GM23338 (cell line): ENCODE measurements around the gene AARS2. TPM values are rescaled to one million over a fixed set of nuclear protein-coding genes. Genes with fewer than 3 reads are reported as not detected.

Experiments used
- ATAC-seq: fragments of 200-7000 bp; cut with Tn5 transposase; 3 replicates; pipeline ENCODE4 v1.9.1; 2020
- DNase-seq: peaks from one replicate; pipeline ENCODE4 v3.0.0-alpha.2; 2015; ENCODE audit warnings: low spot score
- H2AFZ ChIP-seq: fragments of 200-600 bp; sonication (generic); 2 replicates; pipeline ENCODE4 v1.8.0; 2016; ENCODE audit warnings: antibody characterized with exemption, mild to moderate bottlenecking, moderate library complexity
- H3F3A ChIP-seq: fragments of 200-600 bp; sonication (generic); replicated peaks from 2 replicates; pipeline ENCODE4 v1.8.0; 2017; ENCODE audit warnings: antibody characterized with exemption, mixed run types, low read depth
- H3K27ac ChIP-seq: fragments of 200-600 bp; sonication (generic); 2 replicates; pipeline ENCODE4 v1.6.1; 2016; ENCODE audit warnings: low read depth
- H3K27me3 ChIP-seq: fragments of 200-600 bp; sonication (generic); 2 replicates; pipeline ENCODE4 v1.8.0; 2016; ENCODE audit warnings: mild to moderate bottlenecking, mixed run types, moderate library complexity; ENCODE audit not compliant: insufficient read depth
- H3K36me3 ChIP-seq: fragments of 200-600 bp; sonication (generic); 2 replicates; pipeline ENCODE4 v1.8.0; 2016; ENCODE audit warnings: mild to moderate bottlenecking; ENCODE audit not compliant: insufficient read depth
- H3K4me1 ChIP-seq: fragments of 200-600 bp; sonication (generic); 2 replicates; pipeline ENCODE4 v1.8.0; 2016; ENCODE audit warnings: mild to moderate bottlenecking, moderate library complexity; ENCODE audit not compliant: insufficient read depth
- H3K4me2 ChIP-seq: fragments of 200-600 bp; sonication (generic); 2 replicates; pipeline ENCODE4 v1.7.1; 2017; ENCODE audit warnings: mixed run types
- H3K4me3 ChIP-seq: fragments of 200-600 bp; sonication (generic); 2 replicates; pipeline ENCODE4 v1.6.1; 2016; ENCODE audit warnings: mixed run types
- H3K79me2 ChIP-seq: fragments of 200-600 bp; sonication (generic); replicated peaks from 2 replicates; pipeline ENCODE4 v1.8.0; 2017; ENCODE audit warnings: mild to moderate bottlenecking; ENCODE audit not compliant: insufficient read depth
- H3K9me2 ChIP-seq: fragments of 200-600 bp; sonication (generic); 2 replicates; pipeline ENCODE4 v1.8.0; 2017; ENCODE audit not compliant: insufficient read depth
- H4K20me1 ChIP-seq: fragments of 200-600 bp; sonication (generic); replicated peaks from 2 replicates; pipeline ENCODE4 v1.8.0; 2017; ENCODE audit warnings: mild to moderate bottlenecking; ENCODE audit not compliant: insufficient read depth
- H3K27ac Mint-ChIP-seq: 2 replicates; pipeline ENCODE4 v1.8.0; 2020; ENCODE audit warnings: inconsistent platforms, mild to moderate bottlenecking, moderate library complexity, mixed read lengths
- H3K27me3 Mint-ChIP-seq: 3 replicates; pipeline ENCODE4 v1.8.0; 2022; ENCODE audit warnings: low read depth, mild to moderate bottlenecking, moderate library complexity, mixed read lengths, inconsistent platforms; ENCODE audit not compliant: insufficient read depth, poor library complexity
- H3K36me3 Mint-ChIP-seq: 3 replicates; pipeline ENCODE4 v1.8.0; 2021; ENCODE audit warnings: low read depth, mild to moderate bottlenecking, inconsistent platforms, moderate library complexity, mixed read lengths
- H3K4me1 Mint-ChIP-seq: 3 replicates; pipeline ENCODE4 v1.8.0; 2020; ENCODE audit warnings: mild to moderate bottlenecking, inconsistent platforms, mixed read lengths
- H3K4me3 Mint-ChIP-seq: 3 replicates; pipeline ENCODE4 v1.8.0; 2021; ENCODE audit warnings: moderate library complexity, mild to moderate bottlenecking, inconsistent platforms, mixed read lengths
- H3K9me3 Mint-ChIP-seq: 3 replicates; pipeline ENCODE4 v1.8.0; 2020; ENCODE audit warnings: moderate library complexity, mild to moderate bottlenecking, inconsistent platforms, mixed read lengths
- CTCF ChIP-seq, 2 experiments: fragments of 200-600 bp in 1 of 2; sonication (generic) in 1 of 2; conservative IDR thresholded peaks; 2 replicates each; pipeline versions ENCODE4 v1.5.1 to v1.6.1; 2016 to 2017; ENCODE audit warnings: antibody characterized with exemption in 2 of 2, low read depth in 2 of 2, mild to moderate bottlenecking in 2 of 2, moderate library complexity in 1 of 2
- EZH2 ChIP-seq: fragments of 200-600 bp; sonication (generic); IDR thresholded peaks from one replicate; pipeline ENCODE4 v1.8.0; 2017; ENCODE audit warnings: antibody characterized with exemption, mild to moderate bottlenecking, low read depth; ENCODE audit not compliant: unreplicated experiment
- EZH2phosphoT487 ChIP-seq: fragments of 200-600 bp; sonication (generic); IDR thresholded peaks from one replicate; pipeline ENCODE4 v1.8.1; 2018; ENCODE audit warnings: antibody characterized with exemption; ENCODE audit not compliant: unreplicated experiment
- NANOG ChIP-seq: IDR thresholded peaks from 2 replicates; pipeline ENCODE4 v1.6.1; 2016; ENCODE audit warnings: antibody characterized with exemption, borderline replicate concordance
- POLR2AphosphoS5 ChIP-seq: IDR thresholded peaks from 2 replicates; pipeline ENCODE4 v1.6.1; 2016; ENCODE audit warnings: antibody characterized with exemption, low read depth
- REST ChIP-seq: IDR thresholded peaks from one replicate; pipeline ENCODE4 v1.6.1; 2018; ENCODE audit warnings: antibody characterized with exemption; ENCODE audit not compliant: unreplicated experiment
- STAT1 ChIP-seq: IDR thresholded peaks from one replicate; pipeline ENCODE4 v1.6.1; 2016; ENCODE audit warnings: antibody characterized with exemption; ENCODE audit not compliant: unreplicated experiment
- ZNF114 ChIP-seq: fragments of 250-450 bp; sonication (Bioruptor Pico); IDR thresholded peaks from 2 replicates; pipeline ENCODE4 v1.5.0; 2020; ENCODE audit warnings: mild to moderate bottlenecking, moderate library complexity
- ZNF331 ChIP-seq: fragments of 250-450 bp; sonication (Bioruptor Pico); IDR thresholded peaks from 2 replicates; pipeline ENCODE4 v1.5.0; 2020; ENCODE audit warnings: low read depth, mild to moderate bottlenecking, moderate library complexity
- ZNF462 ChIP-seq: fragments of 250-450 bp; sonication (Bioruptor Pico); IDR thresholded peaks from 2 replicates; pipeline ENCODE4 v1.5.0; 2020; ENCODE audit warnings: mild to moderate bottlenecking, moderate library complexity
- polyA plus RNA-seq: library from polyadenylated mRNA; unstranded; fragments of >200 nt; fragmentation: Nextera tagmentation; extraction: Ambion mirVana; gene quantifications from 2 replicates; pipeline ENCODE4 v1.2.1, GENCODE V29; 2016
- total RNA-seq: library from RNA; depleted of rRNA; stranded (reverse); fragments of >200 nt; shearing (Covaris generic); gene quantifications from 2 replicates; pipeline ENCODE4 v1.2.3, GENCODE V29; 2014

The AARS2 gene
- total and polyA plus RNA-seq, 2 experiments from 2014 or later = 6.5 to 23.2 TPM

GRCh38 chr6:44258921-44259320 lies 54.2 kb downstream of the AARS2 start:
- Mint-ChIP-seq H3K4me1 (peaks cover 51% of the 10 kb centered on the region), H3K4me3 (peak overlapping the region; percentile 78; the same call in 2 of the 3 replicates)

GRCh38 chr6:44258325-44258863 lies 54.8 kb downstream of the AARS2 start:
- H3K27me3 ChIP-seq = no peaks in the 10 kb centered on the region
- H3K4me1 ChIP-seq = peaks cover 6% of the 10 kb centered on the region
- H3K9me3 Mint-ChIP-seq = peaks cover 7% of the 10 kb centered on the region
- peaks cover 47% of the 10 kb centered on the region for H3K27me3 Mint-ChIP-seq
- no peak overlapping the region for H3K27ac ChIP-seq
- no peak overlapping the region for H2AFZ ChIP-seq
- H3K36me3 Mint-ChIP-seq = peaks cover 49% of the 10 kb centered on the region
- peaks cover 15% of the 10 kb centered on the region; the same call in 1 of the 2 replicates for H3K79me2 ChIP-seq
- peaks cover 7% of the 10 kb centered on the region; the same call in 1 of the 2 replicates for H4K20me1 ChIP-seq
- H3K9me2 ChIP-seq = no peaks in the 10 kb centered on the region
- no peak overlapping the region for H3K4me3 ChIP-seq
- H3K4me1 Mint-ChIP-seq = peaks cover 50% of the 10 kb centered on the region
- peak overlapping the region; percentile 81 for H3K4me2 ChIP-seq
- ATAC-seq (no peak), DNase-seq (no peak)
- H3K4me3 Mint-ChIP-seq = peak overlapping the region; percentile 78
- H3K36me3 ChIP-seq = peaks cover 10% of the 10 kb centered on the region
- no peak overlapping the region for H3K27ac Mint-ChIP-seq
- peaks cover 32% of the 10 kb centered on the region for H3F3A ChIP-seq
- no peak for TF ChIP-seq STAT1
- TF ChIP-seq REST = no peak
- no peak for TF ChIP-seq ZNF331
- TF ChIP-seq EZH2 = no peak
- TF ChIP-seq ZNF462 = no peak
- no peak for TF ChIP-seq ZNF114 (CRISPR knock-in tag)
- no peak for TF ChIP-seq POLR2AphosphoS5
- no peak for TF ChIP-seq CTCF (conservative IDR thresholded peaks at IDR 0.05; ENCODE audit: low read depth in 2 of 2)
- no peak for TF ChIP-seq NANOG
- no peak for TF ChIP-seq EZH2phosphoT487

More at GRCh38 chr6:44258921-44259320, 54.2 kb downstream of the AARS2 start:
- Histone ChIP-seq H2AFZ (no peak overlapping the region), H3K4me2 (no peak overlapping the region), H3K79me2 (peaks cover 13% of the 10 kb centered on the region; the same call in 1 of the 2 replicates), H3F3A (peaks cover 30% of the 10 kb centered on the region), H3K4me3 (no peak overlapping the region), H4K20me1 (peaks cover 6% of the 10 kb centered on the region; the same call in 1 of the 2 replicates), H3K27ac (no peak overlapping the region), H3K36me3 (peaks cover 5% of the 10 kb centered on the region), H3K9me2 (no peaks in the 10 kb centered on the region), H3K27me3 (no peaks in the 10 kb centered on the region), H3K4me1 (peaks cover 11% of the 10 kb centered on the region)
- Mint-ChIP-seq H3K9me3 (peaks cover 7% of the 10 kb centered on the region), H3K27me3 (peaks cover 46% of the 10 kb centered on the region), H3K27ac (no peak overlapping the region), H3K36me3 (peaks cover 44% of the 10 kb centered on the region)
- ATAC-seq = no peak
- TF ChIP-seq EZH2 = no peak
- no peak for TF ChIP-seq NANOG
- DNase-seq = no peak
